Measurements from ENCODE around the gene LGALS3BP. TPM values are rescaled to one million over a fixed set of nuclear protein-coding genes. Genes with fewer than 3 reads are reported as not detected.

The LGALS3BP gene
- total RNA-seq, 1 donor: 457 TPM

- no peak overlapping the region for H3K4me2 ChIP-seq (ENCODE audit: insufficient read depth, low read length)
- no peak overlapping the region for H2AFZ ChIP-seq (ENCODE audit: low read length)
- no peak overlapping the region for H3K4me3 ChIP-seq (ENCODE audit: insufficient read depth, low read length)
- DNase-seq (ENCODE audit: insufficient read length, low spot score, missing footprints): no peak
- peaks cover 10% of the 10 kb centered on the region for H3K4me1 ChIP-seq (ENCODE audit: insufficient read depth, low read length)
- H3K79me2 ChIP-seq (ENCODE audit: insufficient read depth, low read length): no peaks in the 10 kb centered on the region
- no peak for TF ChIP-seq CTCF (IDR thresholded peaks at IDR 0.05; ENCODE audit: extremely low read depth, low read depth, low read length)
- H3K27me3 ChIP-seq (ENCODE audit: insufficient read depth, low read length): no peaks in the 10 kb centered on the region
- H3K9me3 ChIP-seq (ENCODE audit: low read depth, low read length): no peaks in the 10 kb centered on the region
- no peaks in the 10 kb centered on the region for H3K36me3 ChIP-seq (ENCODE audit: insufficient read depth, low read length)
- no peaks in the 10 kb centered on the region for H4K20me1 ChIP-seq (ENCODE audit: insufficient read depth, low read length)
- no peak overlapping the region for H3K27ac ChIP-seq (ENCODE audit: low read depth, low read length)
These were observed 38.0 kb upstream of the LGALS3BP start for GRCh38 chr17:79017546-79018369.

GRCh38 chr17:79014158-79014758 is 34.5 kb upstream of the LGALS3BP start:
- peaks cover 5% of the 10 kb centered on the region for H3K79me2 ChIP-seq (ENCODE audit: insufficient read depth, low read length)
- no peaks in the 10 kb centered on the region for H3K27me3 ChIP-seq (ENCODE audit: insufficient read depth, low read length)
- no peak overlapping the region for H2AFZ ChIP-seq (ENCODE audit: low read length)
- H4K20me1 ChIP-seq (ENCODE audit: insufficient read depth, low read length): no peaks in the 10 kb centered on the region
- no peak for TF ChIP-seq CTCF (IDR thresholded peaks at IDR 0.05; ENCODE audit: extremely low read depth, low read depth, low read length)
- no peaks in the 10 kb centered on the region for H3K9me3 ChIP-seq (ENCODE audit: low read depth, low read length)
- peaks cover 16% of the 10 kb centered on the region for H3K4me1 ChIP-seq (ENCODE audit: insufficient read depth, low read length)
- DNase-seq (ENCODE audit: insufficient read length, low spot score, missing footprints): no peak
- H3K36me3 ChIP-seq (ENCODE audit: insufficient read depth, low read length): no peaks in the 10 kb centered on the region
- no peak overlapping the region for H3K4me3 ChIP-seq (ENCODE audit: insufficient read depth, low read length)
- H3K27ac ChIP-seq (ENCODE audit: low read depth, low read length): no peak overlapping the region
- no peak overlapping the region for H3K4me2 ChIP-seq (ENCODE audit: insufficient read depth, low read length)

- no peak overlapping the region for H2AFZ ChIP-seq (ENCODE audit: low read length)
These were observed 32.9 kb upstream of the LGALS3BP start for GRCh38 chr17:79012563-79013134.

More at GRCh38 chr17:79012563-79013134, 32.9 kb upstream of the LGALS3BP start:
- TF ChIP-seq CTCF (IDR thresholded peaks at IDR 0.05; ENCODE audit: extremely low read depth, low read depth, low read length): no peak
- no peak overlapping the region for H3K4me2 ChIP-seq (ENCODE audit: insufficient read depth, low read length)
- no peak overlapping the region for H3K4me3 ChIP-seq (ENCODE audit: insufficient read depth, low read length)
- no peaks in the 10 kb centered on the region for H3K36me3 ChIP-seq (ENCODE audit: insufficient read depth, low read length)
- H3K4me1 ChIP-seq (ENCODE audit: insufficient read depth, low read length): peaks cover 30% of the 10 kb centered on the region
- H3K27ac ChIP-seq (ENCODE audit: low read depth, low read length): no peak overlapping the region
- no peak for DNase-seq (ENCODE audit: insufficient read length, low spot score, missing footprints)
- H4K20me1 ChIP-seq (ENCODE audit: insufficient read depth, low read length): peaks cover 15% of the 10 kb centered on the region
- H3K79me2 ChIP-seq (ENCODE audit: insufficient read depth, low read length): peaks cover 21% of the 10 kb centered on the region
- H3K27me3 ChIP-seq (ENCODE audit: insufficient read depth, low read length): no peaks in the 10 kb centered on the region
- no peaks in the 10 kb centered on the region for H3K9me3 ChIP-seq (ENCODE audit: low read depth, low read length)
